Measurements from ENCODE around the gene OR9A4.
"Not testable (repeated sequence)": the region's sequence is repeated elsewhere in the genome, so short reads cannot be mapped to it uniquely, and the experiment has no call there.

OR9A4 gene, protein sequence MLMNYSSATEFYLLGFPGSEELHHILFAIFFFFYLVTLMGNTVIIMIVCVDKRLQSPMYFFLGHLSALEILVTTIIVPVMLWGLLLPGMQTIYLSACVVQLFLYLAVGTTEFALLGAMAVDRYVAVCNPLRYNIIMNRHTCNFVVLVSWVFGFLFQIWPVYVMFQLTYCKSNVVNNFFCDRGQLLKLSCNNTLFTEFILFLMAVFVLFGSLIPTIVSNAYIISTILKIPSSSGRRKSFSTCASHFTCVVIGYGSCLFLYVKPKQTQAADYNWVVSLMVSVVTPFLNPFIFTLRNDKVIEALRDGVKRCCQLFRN

DNA sequence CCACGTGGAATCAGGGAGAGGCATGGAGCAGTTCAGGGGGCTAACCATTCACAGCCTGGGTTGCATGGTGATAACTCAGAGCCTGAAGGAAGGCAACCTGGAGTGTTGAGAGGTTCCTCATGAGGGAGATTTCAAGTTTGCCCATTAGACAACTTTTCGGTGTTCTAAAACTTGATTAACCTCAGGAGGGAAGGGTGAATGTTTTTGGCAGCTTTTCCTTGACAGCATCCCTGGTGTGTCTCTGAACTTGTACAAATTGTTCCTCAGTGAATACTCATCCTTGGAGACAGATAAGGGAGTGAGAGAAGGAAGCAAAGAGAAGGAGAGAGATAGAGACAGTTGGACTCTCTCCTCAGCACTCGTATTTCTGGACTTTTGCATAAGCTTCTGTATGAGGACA, at the start of gene OR9A4:
TSS of gene OR9A4 (plus strand) at position 301 of the 400 bp plus-strand sequence. CDS start 2,477 bp downstream, outside the sequence.
- no peak for DNase-seq

- no peak for DNase-seq
Observed at GRCh38 chr7:141866974-141867373, 49.2 kb upstream of the OR9A4 start.

- DNase-seq, result no peak
Observed at GRCh38 chr7:141872931-141873330, 43.3 kb upstream of the OR9A4 start.

DNA sequence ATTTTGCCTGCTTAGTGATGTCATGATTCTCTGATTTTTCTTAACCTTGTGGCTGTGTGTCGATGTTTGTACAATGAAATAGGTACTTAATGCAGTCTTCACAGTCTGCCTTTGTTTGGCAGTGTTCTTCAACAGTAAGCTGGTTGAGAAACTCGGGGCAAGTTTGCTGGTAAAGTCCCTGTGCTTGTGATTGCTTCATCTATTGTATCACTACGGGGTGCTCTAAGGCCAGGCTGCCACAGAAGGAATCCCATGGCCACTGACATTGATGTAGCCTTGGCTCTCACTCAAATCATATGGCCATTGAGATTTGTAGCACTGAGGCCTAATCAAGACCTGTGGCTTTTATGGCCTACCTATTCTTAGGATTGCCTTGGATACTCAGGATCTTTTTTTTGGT, 41.4 kb upstream of the OR9A4 start:
- no peak for DNase-seq

GRCh38 chr7:141875453-141875852, 40.7 kb upstream of the OR9A4 start:
- DNase-seq, result no peak

- no peak for DNase-seq
Observed at GRCh38 chr7:141876371-141876770, 39.8 kb upstream of the OR9A4 start.

DNA sequence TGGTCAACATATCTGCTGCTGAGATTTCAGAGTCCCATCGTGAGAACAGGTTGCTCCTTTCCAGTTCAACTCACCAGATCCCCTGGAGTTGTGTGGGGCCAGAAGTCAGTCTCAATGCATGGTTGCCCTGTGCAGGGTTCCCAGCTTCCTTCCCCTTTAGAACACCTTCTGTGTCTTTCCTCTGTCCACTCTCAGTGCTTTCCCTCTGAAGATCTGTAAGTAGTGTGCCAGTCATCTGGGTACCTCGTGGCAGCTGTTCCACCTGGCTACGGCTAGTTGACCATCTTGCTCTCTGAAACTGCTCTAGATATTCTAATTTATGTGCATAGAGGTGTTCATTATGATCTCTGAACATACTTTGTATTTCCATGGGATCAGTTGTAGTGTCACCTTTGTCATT, 38.8 kb upstream of the OR9A4 start:
- DNase-seq, result no peak

DNA sequence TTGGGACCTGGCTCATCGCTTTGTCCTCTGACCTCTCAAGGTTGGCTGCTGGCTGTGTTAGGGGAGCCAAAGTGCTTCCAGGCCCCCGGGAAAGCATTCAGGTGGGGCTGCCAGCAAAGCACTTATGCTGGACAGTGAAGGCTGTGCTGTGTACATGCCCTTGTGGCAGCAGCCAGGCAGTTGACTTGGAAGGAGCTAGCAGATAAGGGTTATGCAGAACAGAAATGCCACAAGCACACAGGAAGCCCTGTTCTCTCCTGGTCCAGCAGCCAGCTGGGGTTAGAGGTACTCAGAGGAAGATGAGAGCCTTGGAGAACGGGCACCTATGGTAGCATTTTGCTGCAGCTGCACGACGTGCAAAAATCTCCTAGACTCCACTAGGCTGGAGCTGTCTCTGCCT, 35.2 kb upstream of the OR9A4 start:
- no peak for DNase-seq

DNA sequence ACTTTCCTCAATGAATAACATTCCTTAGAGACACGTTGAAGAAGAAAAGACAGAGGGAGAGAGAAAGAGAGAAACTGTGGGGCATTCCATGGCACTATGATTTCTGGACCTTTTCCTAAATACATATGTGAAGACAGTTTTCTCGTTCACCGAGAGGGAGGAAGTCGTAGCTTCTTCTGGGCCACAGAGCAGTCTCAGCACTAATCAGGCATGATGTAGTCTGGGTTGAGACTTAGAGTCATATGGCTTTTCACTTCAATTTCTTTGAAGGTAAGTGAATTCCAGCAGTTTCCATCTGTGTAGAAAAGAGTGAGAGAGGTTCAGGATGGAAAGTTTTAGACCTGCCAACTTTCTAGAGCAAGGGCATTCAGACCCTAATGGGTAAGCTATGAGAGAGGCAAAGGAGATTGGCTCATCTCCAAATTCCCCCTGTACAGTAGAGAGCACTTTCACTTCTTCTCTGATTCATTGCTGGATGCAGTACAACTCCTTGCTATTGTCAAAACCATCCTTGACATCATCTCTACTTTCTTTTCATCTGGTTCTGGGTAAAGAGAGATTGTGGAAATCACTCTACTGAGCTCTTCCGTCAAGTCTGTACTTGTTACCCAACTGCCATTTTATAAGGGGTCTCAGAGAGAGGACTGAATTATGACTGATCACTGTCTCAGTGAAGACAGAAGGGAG, 31.5 kb upstream of the OR9A4 start:
- no peak for DNase-seq

DNA sequence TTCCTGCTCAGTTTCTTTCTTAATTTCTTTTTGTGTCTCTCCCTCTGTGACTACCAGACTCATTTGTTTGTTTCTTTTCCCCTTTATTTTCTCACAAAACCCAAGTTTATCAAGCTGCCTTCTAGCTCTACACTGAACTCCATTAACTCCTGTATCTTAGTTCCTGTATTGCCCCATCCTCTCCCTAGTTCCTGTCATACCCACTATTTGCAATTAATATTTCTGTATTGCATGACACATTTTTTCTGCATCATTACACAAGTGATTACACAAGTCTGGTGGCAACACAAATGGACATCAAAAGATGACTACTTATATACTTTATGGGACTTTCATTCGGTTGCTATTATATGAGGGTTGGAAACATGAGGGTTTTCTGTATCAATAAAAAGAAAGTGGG, 26.9 kb upstream of the OR9A4 start:
- no peak for DNase-seq

DNA sequence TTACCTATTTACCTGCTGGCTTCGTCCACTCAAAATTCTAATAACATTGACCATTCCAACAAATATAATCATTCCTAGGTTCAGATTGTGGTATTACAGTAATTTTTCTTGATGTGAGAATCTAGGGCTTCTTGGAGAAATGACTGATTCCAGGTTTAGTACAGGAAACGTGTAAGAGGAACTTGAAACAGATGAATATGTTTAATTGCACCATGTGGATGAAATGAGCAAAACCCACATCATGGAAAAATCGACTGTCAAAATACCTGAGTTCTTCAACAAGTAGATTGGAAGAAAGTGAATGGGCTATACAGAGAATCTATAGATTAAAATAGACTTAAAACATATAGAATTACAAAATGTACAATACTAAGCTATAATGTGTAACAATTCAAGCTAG, 24.9 kb upstream of the OR9A4 start:
- DNase-seq, result no peak

DNA sequence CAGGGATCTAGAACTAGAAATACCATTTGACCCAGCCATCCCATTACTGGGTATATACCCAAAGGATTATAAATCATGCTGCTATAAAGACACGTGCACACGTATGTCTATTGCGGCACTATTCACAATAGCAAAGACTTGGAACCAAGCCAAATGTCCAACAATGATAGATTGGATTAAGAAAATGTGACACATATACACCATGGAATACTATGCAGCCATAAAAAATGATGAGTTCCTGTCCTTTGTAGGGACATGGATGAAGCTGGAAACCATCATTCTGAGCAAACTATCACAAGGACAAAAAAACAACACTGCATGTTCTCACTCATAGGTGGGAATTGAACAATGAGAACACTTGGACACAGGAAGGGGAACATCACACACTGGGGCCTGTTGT, 16.8 kb upstream of the OR9A4 start:
- not testable (repeated sequence) for DNase-seq

GRCh38 chr7:141906285-141906684, 9.9 kb upstream of the OR9A4 start:
- DNase-seq, result no peak

GRCh38 chr7:141911391-141911790, 4.8 kb upstream of the OR9A4 start:
- no peak for DNase-seq

DNA sequence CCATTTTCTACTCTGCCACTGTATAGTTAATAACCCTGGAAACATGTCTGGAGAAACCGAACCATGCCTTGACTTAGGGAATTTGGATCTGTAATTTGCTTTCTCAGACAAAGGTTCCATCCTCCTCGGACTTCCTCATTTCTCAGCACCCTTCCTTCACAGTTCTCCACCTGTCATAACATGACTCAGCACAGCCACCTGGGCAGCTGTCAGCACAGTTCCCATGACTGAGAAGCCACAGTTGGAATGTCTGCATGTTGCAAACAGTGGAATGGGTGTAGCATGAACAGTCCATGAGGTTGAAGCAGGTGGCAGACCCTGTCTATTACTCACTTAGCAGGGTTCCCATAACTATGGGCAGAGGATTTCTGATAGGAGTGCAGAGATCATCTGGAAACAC, 634 bp upstream of the OR9A4 start:
- no peak for DNase-seq

DNA sequence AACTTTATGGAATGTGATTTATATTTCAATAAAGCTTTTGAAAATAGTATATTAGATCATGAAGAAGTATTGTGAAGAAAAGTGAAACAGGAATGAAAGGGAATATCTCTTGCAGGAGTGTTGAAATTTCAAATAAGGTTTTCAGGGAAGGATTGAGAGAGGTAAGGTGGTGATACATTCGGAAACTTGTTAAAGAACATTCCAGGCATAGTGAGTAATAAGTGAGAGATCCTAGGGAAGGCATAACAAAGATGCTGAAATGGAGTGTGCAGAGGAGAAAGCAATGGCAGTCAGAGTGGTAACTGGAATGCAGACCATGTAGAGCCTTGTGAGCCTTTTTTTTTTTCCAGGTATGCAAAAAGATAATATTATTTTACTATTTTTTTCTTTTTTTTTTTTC, 4.1 kb downstream of the OR9A4 start:
- DNase-seq, result no peak

GRCh38 chr7:141928146-141928844, 12.1 kb downstream of the OR9A4 start:
- no peak for DNase-seq

DNA sequence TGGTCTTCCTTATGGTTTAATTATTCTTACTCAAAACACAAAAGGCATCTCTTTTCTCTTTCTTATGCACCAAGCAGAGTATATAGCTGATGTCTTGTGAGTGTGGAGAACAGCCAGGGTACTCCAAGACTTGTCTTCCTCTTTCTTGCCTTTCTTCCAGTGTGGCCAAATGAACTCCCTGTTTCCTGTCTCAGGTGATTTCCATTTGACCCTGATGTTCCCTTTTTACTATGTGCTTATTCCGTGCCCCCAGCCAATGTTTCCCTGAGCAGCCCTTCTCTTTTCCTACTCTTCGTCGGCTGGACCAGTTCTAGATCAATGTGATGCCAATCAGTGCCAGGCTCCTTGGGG, 12.6 kb downstream of the OR9A4 start:
- no peak for DNase-seq

DNA sequence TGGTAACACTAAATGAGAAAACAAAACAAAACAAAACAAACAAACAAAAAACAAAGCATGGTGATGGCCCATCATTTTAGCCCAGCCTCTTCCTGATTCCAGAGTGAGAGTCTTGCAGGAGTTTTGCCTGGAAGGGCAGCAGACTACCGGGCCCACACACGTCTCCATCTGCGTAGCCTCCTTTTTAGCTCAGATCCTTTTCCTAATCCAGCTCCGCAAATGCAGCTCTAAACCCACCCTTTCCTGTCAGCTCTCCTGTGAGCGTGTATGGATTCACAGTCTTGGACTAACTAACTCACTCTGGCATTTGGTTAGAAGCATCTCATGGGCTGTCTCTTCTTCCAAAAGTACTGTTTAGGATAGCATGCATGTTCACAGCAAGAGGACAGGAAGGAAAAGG, 14.0 kb downstream of the OR9A4 start:
- no peak for DNase-seq

- DNase-seq, result no peak
Observed at GRCh38 chr7:141941075-141941474, 24.9 kb downstream of the OR9A4 start.

DNA sequence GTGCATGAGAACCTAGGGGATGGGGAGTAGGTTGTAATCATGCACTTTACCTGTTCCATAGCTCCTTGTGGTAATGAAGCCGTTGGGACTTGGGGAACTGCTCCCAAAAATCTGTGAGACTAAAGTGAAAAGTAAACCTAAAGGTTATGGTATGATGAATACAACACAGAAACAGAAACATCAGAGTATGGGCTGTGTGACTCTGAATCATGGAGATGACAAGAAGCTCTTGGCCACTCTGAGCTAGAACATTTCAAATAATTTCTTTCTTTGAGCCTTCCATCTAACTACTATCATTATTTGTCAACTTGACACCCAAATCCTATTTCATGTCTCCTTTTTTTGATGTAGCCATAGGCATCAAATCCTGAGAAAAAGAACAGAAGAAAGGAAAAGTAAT, 27.6 kb downstream of the OR9A4 start:
- DNase-seq, result no peak

DNA sequence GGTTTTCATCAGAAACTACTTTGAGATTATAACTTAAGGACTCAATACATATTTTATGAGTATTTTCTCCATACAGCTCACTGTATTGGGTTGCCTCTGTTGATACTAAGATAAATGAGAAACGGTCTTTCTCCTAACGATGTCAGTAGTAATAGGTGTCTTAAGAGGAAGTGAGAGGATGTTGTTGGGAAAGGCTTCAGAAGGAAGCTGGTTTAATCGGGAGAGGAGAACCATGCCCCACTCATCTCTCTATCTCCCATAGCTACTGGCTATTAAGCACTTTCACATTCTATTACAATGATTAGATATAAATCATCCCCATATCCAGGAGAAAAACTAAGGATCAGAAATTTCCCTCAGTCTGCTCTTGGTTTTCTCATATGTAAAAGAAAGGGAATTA, 28.6 kb downstream of the OR9A4 start:
- no peak for DNase-seq

GRCh38 chr7:141945356-141945755, 29.2 kb downstream of the OR9A4 start:
- no peak for DNase-seq

GRCh38 chr7:141946796-141947195, 30.6 kb downstream of the OR9A4 start, which contains the start of gene CLEC5A:
TSS of gene CLEC5A (minus strand) at chr7:141946974. CDS start at chr7:141946292, 682 bp downstream.
- DNase-seq, result no peak

Measured in NCI-H1105 treated with DMSO at 0.1 percent for 48 hours (cell line).